Upper lobe of left lung (tissue), 6 donors: ENCODE measurements around the gene BTBD9. TPM values are rescaled to one million over a fixed set of nuclear protein-coding genes. Genes with fewer than 3 reads are reported as not detected.

Experiments
- ATAC-seq, 2 donors: fragments of 200-7000 bp; cut with Tn5 transposase; one replicate each; pipeline ENCODE4 v1.9.1; 2022; ENCODE audit warnings: mild to moderate bottlenecking in 2 of 2, moderate library complexity in 2 of 2; ENCODE audit not compliant: low FRiP score in 2 of 2
- DNase-seq, 2 donors: peaks; one replicate each; pipeline ENCODE4 v3.0.0-alpha.2; 2019 to 2020
- H3K27ac ChIP-seq, 4 donors: fragments of 200-600 bp; sonication (generic); one replicate each; pipeline ENCODE4 v1.5.1; 2016 to 2019
- H3K27me3 ChIP-seq, 4 donors: fragments of 200-600 bp; sonication (generic); one replicate each; pipeline ENCODE4 v1.5.1; 2017 to 2019
- H3K36me3 ChIP-seq, 4 donors: fragments of 200-600 bp; sonication (generic); one replicate each; pipeline ENCODE4 v1.5.1; 2016 to 2019
- H3K4me1 ChIP-seq, 4 donors: fragments of 200-600 bp; sonication (generic); one replicate each; pipeline ENCODE4 v1.5.1; 2018 to 2019
- H3K4me3 ChIP-seq, 4 donors: fragments of 200-600 bp; sonication (generic); one replicate each; pipeline ENCODE4 v1.5.1; 2017 to 2019; ENCODE audit warnings: mild to moderate bottlenecking in 2 of 4, moderate library complexity in 1 of 4
- H3K9me3 ChIP-seq, 4 donors: fragments of 200-600 bp; sonication (generic); one replicate each; pipeline ENCODE4 v1.5.1; 2018 to 2019
- CTCF ChIP-seq, 6 experiments: fragments of 450-650 bp in 4 of 6; fragments of 200-600 bp in 2 of 6; sonication (generic) in 2 of 6; IDR thresholded peaks; one replicate each; pipeline ENCODE4 v1.5.1; 2016 to 2019; ENCODE audit warnings: antibody characterized with exemption in 6 of 6
- EP300 ChIP-seq, 4 donors: sonication (generic); formaldehyde crosslinking; IDR thresholded peaks; one replicate each; pipeline ENCODE4 v1.5.1; 2017; ENCODE audit warnings: antibody characterized with exemption in 4 of 4, control low read depth in 2 of 4
- POLR2A ChIP-seq, 4 donors: fragments of 450-650 bp; IDR thresholded peaks; one replicate each; pipeline ENCODE4 v1.5.1; 2016 to 2017; ENCODE audit warnings: antibody characterized with exemption in 4 of 4, mild to moderate bottlenecking in 2 of 4
- POLR2AphosphoS5 ChIP-seq, 2 donors: sonication (generic); formaldehyde crosslinking; IDR thresholded peaks; one replicate each; pipeline ENCODE4 v1.5.1; 2017; ENCODE audit warnings: antibody characterized with exemption in 2 of 2
- WGBS, 2 donors: methylation state at CpG; one replicate each; pipeline ENCODE4 v1.1.5; 2017 to 2018; 5-methylcytosine and 5-hydroxymethylcytosine counted together
- total RNA-seq, 6 donors: library from RNA; depleted of rRNA in 4 of 6; stranded (reverse); fragments of >200 nt in 4 of 6; gene quantifications; one replicate each; pipeline versions ENCODE4 v1.1.0 to v1.2.1, GENCODE V29; 2016 to 2021
- donor health status: DM: no; HTN: no; CAD: no; lungs with moderate emphysema.
- donor health status: DM: no; HTN: yes; CAD: no; lungs with severe emphysema.

The BTBD9 gene
- total RNA-seq, 6 donors from 2014 or later = 18.2 to 60.8 (median 44.9) TPM

- no peaks in the 10 kb centered on the region for H3K27me3 ChIP-seq
- TF ChIP-seq EP300 (IDR thresholded peaks at IDR 0.05) = no peak
- TF ChIP-seq POLR2AphosphoS5 (IDR thresholded peaks at IDR 0.05) = no peak
- TF ChIP-seq POLR2A (IDR thresholded peaks at IDR 0.05) = no peak
- TF ChIP-seq CTCF (IDR thresholded peaks at IDR 0.05) = no peak
- DNase-seq (no peak), ATAC-seq (no peak)
- no peaks in the 10 kb centered on the region for H3K4me1 ChIP-seq
- WGBS, 2 donors = 90 to 95% methylated on average over 9 of the region's 9 CpGs
- H3K4me3 ChIP-seq = no peak overlapping the region
- H3K36me3 ChIP-seq = peaks cover 0 to under 1% (median 0%) of the 10 kb centered on the region in 4 donors
- no peaks in the 10 kb centered on the region for H3K9me3 ChIP-seq
- H3K27ac ChIP-seq = no peak overlapping the region
Measured at GRCh38 chr6:38248500-38249234, 391.1 kb downstream of the BTBD9 start.

DNA sequence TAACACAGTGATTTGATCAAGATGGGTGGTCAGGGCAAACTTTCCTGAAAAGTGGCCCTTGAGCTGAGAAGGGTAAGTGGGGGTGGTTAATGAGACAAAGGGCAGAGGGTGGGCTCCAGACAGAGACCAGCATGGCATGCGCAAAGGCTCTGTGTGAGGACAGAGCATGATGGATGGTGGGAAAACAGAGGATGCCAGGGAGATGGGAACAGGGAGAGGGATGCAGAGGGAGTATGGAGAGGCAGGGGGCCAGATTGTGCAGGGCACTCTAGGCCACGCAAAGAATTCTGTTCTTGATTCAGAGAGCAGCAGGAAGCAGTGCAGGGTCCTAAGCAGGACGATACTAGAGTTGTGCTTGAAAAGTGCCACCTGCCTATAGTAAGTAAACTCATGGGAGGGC is 394.4 kb downstream of the BTBD9 start:
- WGBS, 2 donors = 83 to 87% methylated on average over 3 of the region's 3 CpGs
- Histone ChIP-seq H3K27ac (no peak overlapping the region), H3K9me3 (no peaks in the 10 kb centered on the region), H3K36me3 (no peaks in the 10 kb centered on the region), H3K4me1 (no peaks in the 10 kb centered on the region), H3K4me3 (no peak overlapping the region), H3K27me3 (no peaks in the 10 kb centered on the region)
- no peak for TF ChIP-seq POLR2AphosphoS5 (IDR thresholded peaks at IDR 0.05)
- no peak for TF ChIP-seq CTCF (IDR thresholded peaks at IDR 0.05)
- no peak for TF ChIP-seq POLR2A (IDR thresholded peaks at IDR 0.05)
- no peak for TF ChIP-seq EP300 (IDR thresholded peaks at IDR 0.05)
- ATAC-seq (no peak), DNase-seq (no peak)

DNA sequence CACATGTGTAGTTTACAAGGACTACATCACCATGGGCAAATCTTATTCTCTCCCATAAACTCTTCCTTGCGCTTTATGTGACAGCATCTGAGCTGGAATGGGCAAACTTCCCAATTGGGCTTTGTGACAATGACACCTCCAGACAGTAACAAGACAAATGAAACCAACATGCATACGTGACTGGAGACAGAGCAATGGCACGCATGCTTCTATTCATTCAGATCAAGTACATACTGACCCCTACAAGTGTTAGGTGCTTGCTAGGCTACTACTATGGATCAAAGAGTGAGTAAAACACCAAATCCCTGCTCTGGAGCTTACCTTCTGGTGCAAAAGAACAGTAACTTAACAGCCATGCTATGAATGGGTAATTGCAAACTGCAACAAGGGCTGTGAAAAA is 394.9 kb downstream of the BTBD9 start:
- no peaks in the 10 kb centered on the region for H3K4me1 ChIP-seq
- no peaks in the 10 kb centered on the region for H3K9me3 ChIP-seq
- DNase-seq (no peak), ATAC-seq (no peak)
- no peaks in the 10 kb centered on the region for H3K36me3 ChIP-seq
- no peak overlapping the region for H3K27ac ChIP-seq
- no peak overlapping the region for H3K4me3 ChIP-seq
- 89 to 90% methylated on average over 3 of the region's 3 CpGs for WGBS, 2 donors
- no peaks in the 10 kb centered on the region for H3K27me3 ChIP-seq
- TF ChIP-seq POLR2AphosphoS5 (IDR thresholded peaks at IDR 0.05) = no peak
- no peak for TF ChIP-seq CTCF (IDR thresholded peaks at IDR 0.05)
- TF ChIP-seq EP300 (IDR thresholded peaks at IDR 0.05) = no peak
- TF ChIP-seq POLR2A (IDR thresholded peaks at IDR 0.05) = no peak

GRCh38 chr6:38241200-38241871 is 398.4 kb downstream of the BTBD9 start:
- H3K4me3 ChIP-seq = no peak overlapping the region
- TF ChIP-seq EP300 (IDR thresholded peaks at IDR 0.05) (no peak), CTCF (IDR thresholded peaks at IDR 0.05) (no peak), POLR2A (IDR thresholded peaks at IDR 0.05) (no peak), POLR2AphosphoS5 (IDR thresholded peaks at IDR 0.05) (no peak)
- ATAC-seq (no peak), DNase-seq (no peak)
- H3K9me3 ChIP-seq = no peaks in the 10 kb centered on the region
- WGBS, 2 donors = 77 to 88% methylated on average over 7 of the region's 7 CpGs
- no peaks in the 10 kb centered on the region for H3K36me3 ChIP-seq
- H3K4me1 ChIP-seq = no peaks in the 10 kb centered on the region
- no peak overlapping the region for H3K27ac ChIP-seq
- no peaks in the 10 kb centered on the region for H3K27me3 ChIP-seq
